Testis (tissue), 3 donors: ENCODE results near the gene PHAX. TPM values are rescaled to one million over a fixed set of nuclear protein-coding genes. Genes with fewer than 3 reads are reported as not detected.
"Not testable (repeated sequence)": the region's sequence is repeated elsewhere in the genome, so short reads cannot be mapped to it uniquely, and the experiment has no call there.

Experiments used
- DNase-seq: peaks from one replicate; pipeline ENCODE4 v3.0.0-alpha.2; 2019
- H3K27ac ChIP-seq, 2 donors: fragments of 200-600 bp; sonication (generic); one replicate each; pipeline ENCODE4 v1.5.1; 2019
- H3K27me3 ChIP-seq: fragments of 200-600 bp; sonication (generic); one replicate; pipeline ENCODE4 v1.5.1; 2019
- H3K36me3 ChIP-seq: fragments of 200-600 bp; sonication (generic); one replicate; pipeline ENCODE4 v1.5.1; 2017; ENCODE audit warnings: low read depth; ENCODE audit errors: missing control alignments
- H3K4me1 ChIP-seq: fragments of 200-600 bp; sonication (generic); one replicate; pipeline ENCODE4 v1.5.1; 2019
- H3K4me3 ChIP-seq, 2 donors: fragments of 200-600 bp; sonication (generic); one replicate each; pipeline ENCODE4 v1.5.1; 2017 to 2019
- H3K9me3 ChIP-seq: fragments of 200-600 bp; sonication (generic); one replicate; pipeline ENCODE4 v1.5.1; 2017
- POLR2A ChIP-seq: fragments of 450-650 bp; IDR thresholded peaks from one replicate; pipeline ENCODE4 v1.6.1; 2017; ENCODE audit warnings: antibody characterized with exemption, mild to moderate bottlenecking, moderate library complexity
- WGBS, 2 donors: methylation state at CpG; one replicate each; pipeline ENCODE4 v1.1.5; 2018; 5-methylcytosine and 5-hydroxymethylcytosine counted together
- intact Hi-C: fragments of 100-400 bp; cut with DNase I; formaldehyde crosslinking; loops from one replicate; pipeline ENCODE4 v1.15.1; 2023; ENCODE audit warnings: low total_unique reads
- polyA plus RNA-seq: library from polyadenylated mRNA; stranded (reverse); fragments of 350-450 nt; fragmentation: Illumina TruSeq; extraction: RNeasy Lipid Tissue Mini Kit (QIAGEN cat#74804); gene quantifications from one replicate; pipeline ENCODE4 v1.2.3, GENCODE V29; 2014; ENCODE audit warnings: low read depth, low replicate concordance; ENCODE audit not compliant: insufficient read depth
- total RNA-seq, 2 donors: library from RNA; depleted of rRNA; stranded (reverse); fragments of >200 nt; gene quantifications; one replicate each; pipeline ENCODE4 v1.2.3, GENCODE V29; 2016
- TF ChIP-seq, protein P1 (sequence below), 3 experiments: fragments of 450-650 bp in 2 of 3; fragments of 200-600 bp in 1 of 3; sonication (generic) in 1 of 3; IDR thresholded peaks; one replicate each; pipeline ENCODE4 v1.5.1; 2016 to 2019; ENCODE audit warnings: antibody characterized with exemption in 3 of 3, mild to moderate bottlenecking in 2 of 3, moderate library complexity in 1 of 3

The PHAX gene
- total and polyA plus RNA-seq, 3 donors from 2014 or later, result 21.2 to 55.6 (median 48.9) TPM

DNA sequence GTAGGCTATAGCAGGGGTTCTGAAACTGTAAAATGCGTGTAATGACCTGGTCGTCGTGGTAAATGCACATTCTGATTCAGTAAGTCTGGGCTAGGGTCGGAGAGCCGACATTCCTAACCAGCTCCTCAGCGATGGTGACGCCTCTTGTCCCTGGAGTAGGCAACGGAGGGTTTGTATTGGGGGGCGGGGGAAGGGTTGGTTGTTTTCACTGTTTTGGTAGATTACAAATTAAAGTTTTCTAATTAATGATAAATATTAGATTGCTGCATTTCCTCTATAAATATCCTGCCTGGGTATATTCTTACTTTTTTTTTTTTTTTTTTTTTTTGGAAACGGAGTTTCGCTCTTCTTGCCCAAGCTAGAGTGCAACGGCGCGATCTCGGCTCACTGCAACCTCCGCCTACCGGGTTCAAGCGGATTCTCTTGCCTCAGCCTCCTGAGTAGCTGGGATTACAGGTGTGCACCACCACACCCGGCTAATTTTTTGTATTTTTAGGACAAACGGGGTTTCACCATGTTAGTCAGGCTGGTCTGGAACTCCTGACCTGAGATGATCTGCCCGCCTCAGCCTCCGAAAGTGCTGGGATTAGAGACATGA is 5.2 kb upstream of the PHAX start:
- no peak for DNase-seq
- Histone ChIP-seq H3K9me3 (no peaks in the 10 kb centered on the region), H3K27ac (peak overlapping the region in 1 of 2 donors; percentile 79), H3K4me1 (peaks cover 8% of the 10 kb centered on the region), H3K4me3 (peak overlapping the region; percentile 68 to 75), H3K36me3 (no peaks in the 10 kb centered on the region), H3K27me3 (no peaks in the 10 kb centered on the region)
- WGBS, 2 donors, result 51 to 57% methylated on average over 20 to 22 of the region's 22 CpGs
- intact Hi-C loops, result no loop called here
- TF ChIP-seq, protein P1, sequence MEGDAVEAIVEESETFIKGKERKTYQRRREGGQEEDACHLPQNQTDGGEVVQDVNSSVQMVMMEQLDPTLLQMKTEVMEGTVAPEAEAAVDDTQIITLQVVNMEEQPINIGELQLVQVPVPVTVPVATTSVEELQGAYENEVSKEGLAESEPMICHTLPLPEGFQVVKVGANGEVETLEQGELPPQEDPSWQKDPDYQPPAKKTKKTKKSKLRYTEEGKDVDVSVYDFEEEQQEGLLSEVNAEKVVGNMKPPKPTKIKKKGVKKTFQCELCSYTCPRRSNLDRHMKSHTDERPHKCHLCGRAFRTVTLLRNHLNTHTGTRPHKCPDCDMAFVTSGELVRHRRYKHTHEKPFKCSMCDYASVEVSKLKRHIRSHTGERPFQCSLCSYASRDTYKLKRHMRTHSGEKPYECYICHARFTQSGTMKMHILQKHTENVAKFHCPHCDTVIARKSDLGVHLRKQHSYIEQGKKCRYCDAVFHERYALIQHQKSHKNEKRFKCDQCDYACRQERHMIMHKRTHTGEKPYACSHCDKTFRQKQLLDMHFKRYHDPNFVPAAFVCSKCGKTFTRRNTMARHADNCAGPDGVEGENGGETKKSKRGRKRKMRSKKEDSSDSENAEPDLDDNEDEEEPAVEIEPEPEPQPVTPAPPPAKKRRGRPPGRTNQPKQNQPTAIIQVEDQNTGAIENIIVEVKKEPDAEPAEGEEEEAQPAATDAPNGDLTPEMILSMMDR (IDR thresholded peaks at IDR 0.05), result no peak
- TF ChIP-seq POLR2A, result no peak

DNA sequence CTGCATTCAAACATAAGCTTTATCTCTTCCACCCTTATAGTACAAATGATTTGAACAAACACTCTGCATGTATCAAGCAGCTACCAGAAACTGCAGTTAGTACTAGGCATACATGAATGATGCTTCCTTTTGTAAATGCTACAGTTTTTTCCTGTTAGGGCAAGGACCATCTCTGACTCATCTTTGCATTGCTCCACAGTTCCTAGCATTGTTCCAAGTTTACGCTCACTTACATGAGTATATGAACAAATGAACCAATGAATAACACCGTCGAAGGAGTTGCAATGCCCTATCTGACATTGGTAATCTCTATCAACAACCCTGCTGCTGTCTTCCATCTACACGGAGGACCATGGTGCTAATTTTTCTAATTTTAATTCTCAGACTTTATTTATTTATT is 3.6 kb upstream of the PHAX start:
- intact Hi-C loops, result no loop called here
- no peak for DNase-seq
- TF ChIP-seq, protein P1 (IDR thresholded peaks at IDR 0.05), result no peak
- TF ChIP-seq POLR2A, result no peak

DNA sequence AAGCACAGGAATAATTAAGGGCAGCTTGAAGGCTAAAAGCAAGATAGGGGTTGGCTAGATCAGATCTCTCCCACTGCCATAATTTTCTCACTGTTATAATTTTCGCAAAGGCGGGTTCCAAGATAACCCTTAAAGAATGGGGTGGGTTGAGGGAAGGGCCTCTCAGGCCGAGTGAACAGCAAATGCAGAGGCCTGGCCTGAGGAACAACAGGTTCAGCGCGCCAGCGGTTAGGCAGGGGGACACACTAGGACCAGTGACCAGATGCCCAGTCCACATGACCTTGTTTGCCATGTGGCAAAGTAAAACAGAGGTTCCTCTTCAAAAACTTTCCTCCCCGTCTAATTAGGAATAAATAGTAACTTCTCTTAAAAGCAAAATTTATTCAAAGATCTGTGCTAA is 1.2 kb upstream of the PHAX start:
- peaks cover 9% of the 10 kb centered on the region for H3K4me1 ChIP-seq
- 78 to 87% methylated on average over 7 of the region's 7 CpGs for WGBS, 2 donors
- peak overlapping the region in 1 of 2 donors; percentile 92 for H3K27ac ChIP-seq
- H3K27me3 ChIP-seq, result no peaks in the 10 kb centered on the region
- TF ChIP-seq, protein P1 (IDR thresholded peaks at IDR 0.05), result no peak
- TF ChIP-seq POLR2A, result no peak
- H3K4me3 ChIP-seq, result no peak overlapping the region
- DNase-seq, result no peak
- H3K36me3 ChIP-seq, result no peaks in the 10 kb centered on the region
- intact Hi-C loops, result no loop called here
- H3K9me3 ChIP-seq, result no peaks in the 10 kb centered on the region

More for the DNA sequence above, 3.6 kb upstream of the PHAX start:
- H3K36me3 ChIP-seq, result no peaks in the 10 kb centered on the region
- 83 to 92% methylated on average over 4 of the region's 4 CpGs for WGBS, 2 donors
- no peak overlapping the region for H3K4me3 ChIP-seq
- H3K27me3 ChIP-seq, result no peaks in the 10 kb centered on the region
- H3K4me1 ChIP-seq, result peaks cover 15% of the 10 kb centered on the region
- no peak overlapping the region for H3K27ac ChIP-seq
- no peaks in the 10 kb centered on the region for H3K9me3 ChIP-seq

DNA sequence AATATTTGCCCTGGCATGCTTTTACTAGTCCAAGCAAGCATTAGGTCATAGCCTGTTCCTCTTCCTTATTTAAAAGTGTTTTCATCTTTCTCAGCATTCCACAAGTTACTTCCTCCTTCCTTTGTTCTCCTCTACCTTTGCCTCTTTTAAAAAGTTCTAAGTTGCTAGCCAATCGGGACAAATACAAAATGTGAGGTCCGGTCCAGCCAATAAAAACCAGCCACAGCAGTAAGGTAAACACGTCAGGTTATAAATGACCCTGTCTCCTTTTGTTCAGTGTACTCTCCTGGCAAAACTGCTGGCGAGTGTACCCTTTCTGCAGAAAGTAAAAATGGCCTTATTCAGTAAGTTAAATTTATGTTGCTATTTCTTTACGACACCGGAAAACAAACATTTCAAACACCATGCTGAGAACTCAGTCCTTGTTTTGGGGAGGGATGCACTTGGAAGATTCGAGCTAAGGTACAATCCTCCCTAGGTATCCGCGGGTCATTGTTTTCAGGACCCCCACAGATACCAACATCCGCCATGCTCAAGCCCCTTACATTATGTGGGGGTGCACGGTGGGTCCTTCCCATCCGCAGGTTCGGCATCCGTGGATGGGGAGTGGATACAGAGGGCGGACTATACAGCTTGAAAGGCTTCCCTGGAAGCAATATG is 646 bp upstream of the PHAX start:
- H3K9me3 ChIP-seq, H3K4me1 ChIP-seq, intact Hi-C loops, DNase-seq, H3K27me3 ChIP-seq, H3K36me3 ChIP-seq: not testable (repeated sequence)
- Histone ChIP-seq H3K4me3 (peak overlapping the region; percentile 90 to 99), H3K27ac (peak overlapping the region in 1 of 2 donors; percentile 92)
- WGBS, 2 donors, result 40 to 49% methylated on average over 15 of the region's 15 CpGs

DNA sequence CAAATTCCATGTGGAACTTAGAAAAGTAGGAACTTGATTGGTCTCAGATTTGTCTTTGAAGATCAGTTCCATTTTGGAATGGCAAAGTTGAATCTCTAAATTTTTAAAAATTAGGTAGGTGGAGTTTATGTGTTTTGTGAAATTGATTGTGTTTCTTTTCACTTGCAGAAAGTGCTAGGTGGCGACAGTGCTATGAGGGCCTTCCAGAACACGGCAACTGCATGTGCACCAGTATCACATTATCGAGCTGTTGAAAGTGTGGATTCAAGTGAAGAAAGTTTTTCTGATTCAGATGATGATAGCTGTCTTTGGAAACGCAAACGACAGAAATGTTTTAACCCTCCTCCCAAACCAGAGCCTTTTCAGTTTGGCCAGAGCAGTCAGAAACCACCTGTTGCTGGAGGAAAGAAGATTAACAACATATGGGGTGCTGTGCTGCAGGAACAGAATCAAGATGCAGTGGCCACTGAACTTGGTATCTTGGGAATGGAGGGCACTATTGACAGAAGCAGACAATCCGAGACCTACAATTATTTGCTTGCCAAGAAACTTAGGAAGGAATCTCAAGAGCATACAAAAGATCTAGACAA is 2.8 kb downstream of the PHAX start:
- TF ChIP-seq POLR2A, result no peak
- TF ChIP-seq, protein P1 (IDR thresholded peaks at IDR 0.05), result no peak
- no peak overlapping the region for H3K27ac ChIP-seq
- intact Hi-C loops, result no loop called here
- WGBS, 2 donors, result 78 to 83% methylated on average over 6 of the region's 6 CpGs
- no peak for DNase-seq
- no peaks in the 10 kb centered on the region for H3K36me3 ChIP-seq
- peaks cover 9% of the 10 kb centered on the region for H3K4me1 ChIP-seq
- no peaks in the 10 kb centered on the region for H3K9me3 ChIP-seq
- no peaks in the 10 kb centered on the region for H3K27me3 ChIP-seq
- H3K4me3 ChIP-seq, result no peak overlapping the region
